DOHH2 (cell line): ENCODE data around the gene CNTN2.

Experiments used
- CTCF ChIP-seq: fragments of 200-600 bp; sonication (generic); IDR thresholded peaks from one replicate; pipeline ENCODE4 v1.5.1; 2014; ENCODE audit warnings: antibody characterized with exemption, mild to moderate bottlenecking, low read depth, low read length; ENCODE audit not compliant: poor library complexity, severe bottlenecking
- EZH2phosphoT487 ChIP-seq: fragments of 200-600 bp; sonication (generic); IDR thresholded peaks from 2 replicates; pipeline ENCODE4 v1.6.1; 2017; ENCODE audit warnings: borderline replicate concordance, mild to moderate bottlenecking, antibody characterized with exemption, low read length, moderate library complexity, mixed read lengths

- TF ChIP-seq EZH2phosphoT487: no peak
- no peak for TF ChIP-seq CTCF
Observed at GRCh38 chr1:205098242-205098641, 55.2 kb downstream of the CNTN2 start.
